NT2/D1 (cell line): ENCODE results near the gene TMEM121B.

Experiments used
- DNase-seq: peaks from one replicate; pipeline ENCODE4 v3.0.0-alpha.2; 2011; ENCODE audit warnings: low read depth, low spot score
- H3K27me3 ChIP-seq: 2 replicates; pipeline ENCODE4 v1.6.0; 2011; ENCODE audit warnings: mild to moderate bottlenecking; ENCODE audit not compliant: insufficient read length, insufficient read depth
- H3K36me3 ChIP-seq: 2 replicates; pipeline ENCODE4 v1.6.1; 2011; ENCODE audit warnings: mild to moderate bottlenecking, low read length, mixed read lengths; ENCODE audit not compliant: insufficient read depth, insufficient read length
- H3K4me1 ChIP-seq: 2 replicates; pipeline ENCODE4 v1.5.1; 2011; ENCODE audit not compliant: insufficient read depth, insufficient read length
- H3K4me3 ChIP-seq: 2 replicates; pipeline ENCODE4 v1.5.1; 2011; ENCODE audit warnings: low read depth; ENCODE audit not compliant: insufficient read length
- H3K9ac ChIP-seq: 2 replicates; pipeline ENCODE4 v1.6.0; 2011; ENCODE audit warnings: low read depth; ENCODE audit not compliant: insufficient read length
- H3K9me3 ChIP-seq: 2 replicates; pipeline ENCODE4 v1.5.1; 2011; ENCODE audit warnings: mild to moderate bottlenecking, low read length; ENCODE audit not compliant: insufficient read depth
- SUZ12 ChIP-seq: IDR thresholded peaks from 2 replicates; pipeline ENCODE4 v1.6.1; 2011; ENCODE audit not compliant: insufficient read length, insufficient read depth; ENCODE audit errors: extremely low read depth
- YY1 ChIP-seq: IDR thresholded peaks from 2 replicates; pipeline ENCODE4 v1.6.1; 2011; ENCODE audit not compliant: insufficient read length, insufficient read depth
- ZNF274 ChIP-seq: IDR thresholded peaks from 2 replicates; pipeline ENCODE4 v1.6.1; 2011; ENCODE audit warnings: mild to moderate bottlenecking, low read depth, low read length

Gene TMEM121B

GRCh38 chr22:17120281-17120680 is 879 bp downstream of the TMEM121B start:
- Histone ChIP-seq H3K4me1 (peaks cover 8% of the 10 kb centered on the region), H3K9ac (no peak overlapping the region), H3K27me3 (no peaks in the 10 kb centered on the region), H3K36me3 (no peaks in the 10 kb centered on the region), H3K4me3 (peak overlapping the region; percentile 42), H3K9me3 (no peaks in the 10 kb centered on the region)
- TF ChIP-seq SUZ12 (no peak), YY1 (no peak), ZNF274 (no peak)
- DNase-seq = peak; percentile 63

- Histone ChIP-seq H3K4me1 (peaks cover 10% of the 10 kb centered on the region), H3K27me3 (no peaks in the 10 kb centered on the region), H3K9ac (no peak overlapping the region), H3K4me3 (no peak overlapping the region), H3K36me3 (no peaks in the 10 kb centered on the region), H3K9me3 (no peaks in the 10 kb centered on the region)
- TF ChIP-seq YY1 (no peak), SUZ12 (no peak), ZNF274 (no peak)
- DNase-seq = no peak
Measured at GRCh38 chr22:17119481-17120202, 1.5 kb downstream of the TMEM121B start.

- Histone ChIP-seq H3K9ac (no peak overlapping the region), H3K4me3 (no peak overlapping the region), H3K36me3 (no peaks in the 10 kb centered on the region), H3K27me3 (no peaks in the 10 kb centered on the region), H3K4me1 (peaks cover 10% of the 10 kb centered on the region), H3K9me3 (no peaks in the 10 kb centered on the region)
- DNase-seq = no peak
- TF ChIP-seq YY1 (no peak), SUZ12 (no peak), ZNF274 (no peak)
Measured at GRCh38 chr22:17118342-17118741, 2.8 kb downstream of the TMEM121B start.

- H3K36me3 ChIP-seq = no peaks in the 10 kb centered on the region
- no peaks in the 10 kb centered on the region for H3K9me3 ChIP-seq
- no peak for DNase-seq
- no peaks in the 10 kb centered on the region for H3K27me3 ChIP-seq
- H3K9ac ChIP-seq = no peak overlapping the region
- no peak overlapping the region for H3K4me3 ChIP-seq
- peaks cover 10% of the 10 kb centered on the region for H3K4me1 ChIP-seq
- no peak for TF ChIP-seq YY1
- no peak for TF ChIP-seq ZNF274
- no peak for TF ChIP-seq SUZ12
Measured at GRCh38 chr22:17117890-17118289, 3.3 kb downstream of the TMEM121B start.

GRCh38 chr22:17117400-17117799 is 3.8 kb downstream of the TMEM121B start:
- Histone ChIP-seq H3K9ac (no peak overlapping the region), H3K4me3 (no peak overlapping the region), H3K4me1 (peaks cover 10% of the 10 kb centered on the region), H3K27me3 (no peaks in the 10 kb centered on the region), H3K36me3 (no peaks in the 10 kb centered on the region), H3K9me3 (no peaks in the 10 kb centered on the region)
- TF ChIP-seq YY1 (no peak), ZNF274 (no peak), SUZ12 (no peak)
- no peak for DNase-seq

- Histone ChIP-seq H3K4me1 (peaks cover 10% of the 10 kb centered on the region), H3K4me3 (no peak overlapping the region), H3K9ac (no peak overlapping the region), H3K9me3 (no peaks in the 10 kb centered on the region), H3K27me3 (no peaks in the 10 kb centered on the region), H3K36me3 (no peaks in the 10 kb centered on the region)
- no peak for DNase-seq
- TF ChIP-seq YY1 = no peak
- TF ChIP-seq ZNF274 = no peak
- no peak for TF ChIP-seq SUZ12
Measured at GRCh38 chr22:17116572-17117330, 4.4 kb downstream of the TMEM121B start.

GRCh38 chr22:17115945-17116565 is 5.1 kb downstream of the TMEM121B start:
- TF ChIP-seq ZNF274 = no peak
- TF ChIP-seq YY1 = no peak
- TF ChIP-seq SUZ12 = no peak
- Histone ChIP-seq H3K9ac (no peak overlapping the region), H3K36me3 (no peaks in the 10 kb centered on the region), H3K27me3 (no peaks in the 10 kb centered on the region), H3K4me1 (peaks cover 10% of the 10 kb centered on the region), H3K9me3 (no peaks in the 10 kb centered on the region), H3K4me3 (no peak overlapping the region)
- no peak for DNase-seq
